ENCODE results near the gene AVP. TPM values are rescaled to one million over a fixed set of nuclear protein-coding genes. Genes with fewer than 3 reads are reported as not detected.

The AVP gene
- total and polyA plus RNA-seq, 2 of the 13 experiments (the other 11 are each of a cell fraction or from before 2014, with no cell fraction given) = 0.12 TPM; not detected in 1

DNA sequence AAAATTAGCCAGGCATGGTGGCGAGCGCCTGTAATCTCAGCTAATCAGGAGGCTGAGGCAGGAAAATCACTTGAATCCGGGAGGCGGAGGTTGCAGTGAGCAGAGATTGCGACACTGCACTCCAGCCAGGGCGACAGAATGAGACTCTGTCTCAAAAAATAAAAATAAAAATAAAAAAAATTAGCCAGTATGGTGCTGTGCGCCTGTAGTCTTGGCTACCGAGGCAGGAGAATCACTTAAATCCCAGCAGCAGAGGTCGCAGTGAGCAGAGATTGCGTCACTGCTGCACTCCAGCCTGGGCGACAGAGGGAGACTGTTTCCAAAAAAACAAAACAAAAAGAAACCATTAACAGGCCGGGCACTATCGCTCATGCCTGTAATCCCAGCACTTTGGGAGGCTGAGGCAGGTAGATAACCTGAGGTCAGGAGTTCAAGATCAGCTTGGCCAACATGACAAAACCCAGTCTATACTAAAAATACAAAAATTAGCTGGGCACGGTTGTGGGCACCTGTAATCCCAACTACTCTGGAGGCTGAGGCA is 33.4 kb upstream of the AVP start (continued):
- TF ChIP-seq, protein P1, sequence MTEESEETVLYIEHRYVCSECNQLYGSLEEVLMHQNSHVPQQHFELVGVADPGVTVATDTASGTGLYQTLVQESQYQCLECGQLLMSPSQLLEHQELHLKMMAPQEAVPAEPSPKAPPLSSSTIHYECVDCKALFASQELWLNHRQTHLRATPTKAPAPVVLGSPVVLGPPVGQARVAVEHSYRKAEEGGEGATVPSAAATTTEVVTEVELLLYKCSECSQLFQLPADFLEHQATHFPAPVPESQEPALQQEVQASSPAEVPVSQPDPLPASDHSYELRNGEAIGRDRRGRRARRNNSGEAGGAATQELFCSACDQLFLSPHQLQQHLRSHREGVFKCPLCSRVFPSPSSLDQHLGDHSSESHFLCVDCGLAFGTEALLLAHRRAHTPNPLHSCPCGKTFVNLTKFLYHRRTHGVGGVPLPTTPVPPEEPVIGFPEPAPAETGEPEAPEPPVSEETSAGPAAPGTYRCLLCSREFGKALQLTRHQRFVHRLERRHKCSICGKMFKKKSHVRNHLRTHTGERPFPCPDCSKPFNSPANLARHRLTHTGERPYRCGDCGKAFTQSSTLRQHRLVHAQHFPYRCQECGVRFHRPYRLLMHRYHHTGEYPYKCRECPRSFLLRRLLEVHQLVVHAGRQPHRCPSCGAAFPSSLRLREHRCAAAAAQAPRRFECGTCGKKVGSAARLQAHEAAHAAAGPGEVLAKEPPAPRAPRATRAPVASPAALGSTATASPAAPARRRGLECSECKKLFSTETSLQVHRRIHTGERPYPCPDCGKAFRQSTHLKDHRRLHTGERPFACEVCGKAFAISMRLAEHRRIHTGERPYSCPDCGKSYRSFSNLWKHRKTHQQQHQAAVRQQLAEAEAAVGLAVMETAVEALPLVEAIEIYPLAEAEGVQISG (CRISPR knock-in tag; IDR thresholded peaks at IDR 0.05) = peak; percentile 63
- peak; percentile 91 for TF ChIP-seq IRF2 (CRISPR knock-in tag; IDR thresholded peaks at IDR 0.05)
- TF ChIP-seq YEATS2 (CRISPR knock-in tag; IDR thresholded peaks at IDR 0.05; ENCODE audit: borderline replicate concordance) = peak; percentile 66; the same call in 1 of the 2 replicates
- TF ChIP-seq, protein P2, sequence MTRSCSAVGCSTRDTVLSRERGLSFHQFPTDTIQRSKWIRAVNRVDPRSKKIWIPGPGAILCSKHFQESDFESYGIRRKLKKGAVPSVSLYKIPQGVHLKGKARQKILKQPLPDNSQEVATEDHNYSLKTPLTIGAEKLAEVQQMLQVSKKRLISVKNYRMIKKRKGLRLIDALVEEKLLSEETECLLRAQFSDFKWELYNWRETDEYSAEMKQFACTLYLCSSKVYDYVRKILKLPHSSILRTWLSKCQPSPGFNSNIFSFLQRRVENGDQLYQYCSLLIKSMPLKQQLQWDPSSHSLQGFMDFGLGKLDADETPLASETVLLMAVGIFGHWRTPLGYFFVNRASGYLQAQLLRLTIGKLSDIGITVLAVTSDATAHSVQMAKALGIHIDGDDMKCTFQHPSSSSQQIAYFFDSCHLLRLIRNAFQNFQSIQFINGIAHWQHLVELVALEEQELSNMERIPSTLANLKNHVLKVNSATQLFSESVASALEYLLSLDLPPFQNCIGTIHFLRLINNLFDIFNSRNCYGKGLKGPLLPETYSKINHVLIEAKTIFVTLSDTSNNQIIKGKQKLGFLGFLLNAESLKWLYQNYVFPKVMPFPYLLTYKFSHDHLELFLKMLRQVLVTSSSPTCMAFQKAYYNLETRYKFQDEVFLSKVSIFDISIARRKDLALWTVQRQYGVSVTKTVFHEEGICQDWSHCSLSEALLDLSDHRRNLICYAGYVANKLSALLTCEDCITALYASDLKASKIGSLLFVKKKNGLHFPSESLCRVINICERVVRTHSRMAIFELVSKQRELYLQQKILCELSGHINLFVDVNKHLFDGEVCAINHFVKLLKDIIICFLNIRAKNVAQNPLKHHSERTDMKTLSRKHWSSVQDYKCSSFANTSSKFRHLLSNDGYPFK (CRISPR knock-in tag; IDR thresholded peaks at IDR 0.05; ENCODE audit: borderline replicate concordance) = peak; percentile 93
- TF ChIP-seq, protein P3, sequence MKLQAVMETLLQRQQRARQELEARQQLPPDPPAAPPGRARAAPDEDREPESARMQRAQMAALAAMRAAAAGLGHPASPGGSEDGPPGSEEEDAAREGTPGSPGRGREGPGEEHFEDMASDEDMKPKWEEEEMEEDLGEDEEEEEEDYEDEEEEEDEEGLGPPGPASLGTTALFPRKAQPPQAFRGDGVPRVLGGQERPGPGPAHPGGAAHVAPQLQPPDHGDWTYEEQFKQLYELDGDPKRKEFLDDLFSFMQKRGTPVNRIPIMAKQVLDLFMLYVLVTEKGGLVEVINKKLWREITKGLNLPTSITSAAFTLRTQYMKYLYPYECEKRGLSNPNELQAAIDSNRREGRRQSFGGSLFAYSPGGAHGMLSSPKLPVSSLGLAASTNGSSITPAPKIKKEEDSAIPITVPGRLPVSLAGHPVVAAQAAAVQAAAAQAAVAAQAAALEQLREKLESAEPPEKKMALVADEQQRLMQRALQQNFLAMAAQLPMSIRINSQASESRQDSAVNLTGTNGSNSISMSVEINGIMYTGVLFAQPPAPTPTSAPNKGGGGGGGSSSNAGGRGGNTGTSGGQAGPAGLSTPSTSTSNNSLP (IDR thresholded peaks at IDR 0.05; ENCODE audit: low read depth, low read length) = peak; percentile 59; the same call in 1 of the 2 replicates
- peak; percentile 77 for TF ChIP-seq CREB1 (IDR thresholded peaks at IDR 0.05)
- peak; percentile 82 for TF ChIP-seq CREB1 (CRISPR knock-in tag; IDR thresholded peaks at IDR 0.05)
- peak; percentile 29; the same call in 1 of the 2 replicates for TF ChIP-seq GZF1 (CRISPR knock-in tag; IDR thresholded peaks at IDR 0.05)
- 0 out of 2 replicates have a peak, but pooled peaks have one; percentile 40 for TF ChIP-seq SIN3A (IDR thresholded peaks at IDR 0.05; ENCODE audit: borderline replicate concordance, low read depth, low read length)
- peak; percentile 18; the same call in 1 of the 2 replicates for TF ChIP-seq ADNP (CRISPR knock-in tag; IDR thresholded peaks at IDR 0.05)
- TF ChIP-seq ZNF788 (CRISPR knock-in tag; IDR thresholded peaks at IDR 0.05; ENCODE audit: borderline replicate concordance) = peak; percentile 77; the same call in 1 of the 2 replicates
- peak; percentile 61; the same call in 1 of the 2 replicates for TF ChIP-seq ZNF343 (CRISPR knock-in tag; IDR thresholded peaks at IDR 0.05)
- TF ChIP-seq ZNF224 (CRISPR knock-in tag; IDR thresholded peaks at IDR 0.05) = peak; percentile 56; the same call in 1 of the 2 replicates
- TF ChIP-seq REPIN1 (CRISPR knock-in tag; IDR thresholded peaks at IDR 0.05; ENCODE audit: borderline replicate concordance, low read depth) = peak; percentile 75; the same call in 1 of the 2 replicates
- TF ChIP-seq YY1 (IDR thresholded peaks at IDR 0.05; ENCODE audit: insufficient read depth, insufficient replicate concordance, low read depth, low read length) = peak; percentile 76
- TF ChIP-seq ZFP90 (CRISPR knock-in tag; IDR thresholded peaks at IDR 0.05; ENCODE audit: borderline replicate concordance) = peak; percentile 60; the same call in 1 of the 2 replicates
- TF ChIP-seq NR2F2 (IDR thresholded peaks at IDR 0.05; ENCODE audit: borderline replicate concordance, low read depth) = 0 out of 2 replicates have a peak, but pooled peaks have one; percentile 37
- TF ChIP-seq HMG20B (CRISPR knock-in tag; conservative IDR thresholded peaks at IDR 0.05) = peak; percentile 76; the same call in 1 of the 2 replicates
- TF ChIP-seq ATF1 (CRISPR knock-in tag; IDR thresholded peaks at IDR 0.05) = peak; percentile 83
- TF ChIP-seq TOE1 (CRISPR knock-in tag; IDR thresholded peaks at IDR 0.05) = peak; percentile 84; the same call in 1 of the 2 replicates
- TF ChIP-seq TOPORS (CRISPR knock-in tag; IDR thresholded peaks at IDR 0.05) = 0 out of 2 replicates have a peak, but pooled peaks have one; percentile 55

Measured in HepG2 (cell line).